DOHH2 (cell line): ENCODE measurements around the gene MVB12B.

Experiments
- H3F3A ChIP-seq: fragments of 200-600 bp; sonication (generic), shearing (Covaris generic); 2 replicates; pipeline ENCODE4 v1.6.0; 2016; ENCODE audit warnings: antibody characterized with exemption, mild to moderate bottlenecking; ENCODE audit not compliant: control insufficient read depth, insufficient read depth
- H3K27ac ChIP-seq: fragments of 200-600 bp; sonication (generic); 2 replicates; pipeline ENCODE4 v1.5.1; 2014; ENCODE audit warnings: low read depth, mild to moderate bottlenecking, low read length, moderate library complexity
- H3K27me3 ChIP-seq: fragments of 200-600 bp; sonication (generic); 2 replicates; pipeline ENCODE4 v1.6.1; 2014; ENCODE audit warnings: mild to moderate bottlenecking, low read length, mixed read lengths; ENCODE audit not compliant: control insufficient read depth
- H3K36me3 ChIP-seq: fragments of 200-600 bp; sonication (generic); 2 replicates; pipeline ENCODE4 v1.6.1; 2014; ENCODE audit warnings: mild to moderate bottlenecking, low read length, moderate library complexity, mixed read lengths; ENCODE audit not compliant: control insufficient read depth
- H3K4me1 ChIP-seq: fragments of 200-600 bp; sonication (generic); 2 replicates; pipeline ENCODE4 v1.6.1; 2014; ENCODE audit warnings: mild to moderate bottlenecking, low read length, mixed read lengths; ENCODE audit not compliant: control insufficient read depth
- H3K4me2 ChIP-seq: fragments of 200-600 bp; sonication (generic); 2 replicates; pipeline ENCODE4 v1.6.0; 2014; ENCODE audit warnings: mild to moderate bottlenecking, low read length, moderate library complexity
- H3K4me3 ChIP-seq: fragments of 200-600 bp; sonication (generic); 2 replicates; pipeline ENCODE4 v1.5.1; 2014; ENCODE audit warnings: mild to moderate bottlenecking, low read length, mixed read lengths
- H3K79me2 ChIP-seq: fragments of 200-600 bp; sonication (generic); 2 replicates; pipeline ENCODE4 v1.6.1; 2014; ENCODE audit warnings: mild to moderate bottlenecking, low read length, mixed read lengths; ENCODE audit not compliant: control insufficient read depth
- H3K9me2 ChIP-seq: fragments of 200-600 bp; sonication (generic); replicated peaks from 2 replicates; pipeline ENCODE4 v1.6.1; 2014; ENCODE audit warnings: mild to moderate bottlenecking, low read length, mixed read lengths; ENCODE audit not compliant: control insufficient read depth
- H3K9me3 ChIP-seq: fragments of 200-600 bp; sonication (generic); 2 replicates; pipeline ENCODE4 v1.6.1; 2014; ENCODE audit warnings: antibody characterized with exemption, low read length, mixed read lengths; ENCODE audit not compliant: control insufficient read depth, insufficient read depth
- H4K20me1 ChIP-seq: fragments of 200-600 bp; sonication (generic); 2 replicates; pipeline ENCODE4 v1.6.0; 2014; ENCODE audit warnings: low read depth, mild to moderate bottlenecking, antibody characterized with exemption, low read length, moderate library complexity; ENCODE audit not compliant: control insufficient read depth, insufficient read depth
- CTCF ChIP-seq: fragments of 200-600 bp; sonication (generic); IDR thresholded peaks from one replicate; pipeline ENCODE4 v1.5.1; 2014; ENCODE audit warnings: antibody characterized with exemption, mild to moderate bottlenecking, low read depth, low read length; ENCODE audit not compliant: poor library complexity, severe bottlenecking
- EZH2phosphoT487 ChIP-seq: fragments of 200-600 bp; sonication (generic); IDR thresholded peaks from 2 replicates; pipeline ENCODE4 v1.6.1; 2017; ENCODE audit warnings: borderline replicate concordance, mild to moderate bottlenecking, antibody characterized with exemption, low read length, moderate library complexity, mixed read lengths

The MVB12B gene

GRCh38 chr9:126417684-126418083, 91.1 kb downstream of the MVB12B start:
- no peaks in the 10 kb centered on the region for H3K9me2 ChIP-seq
- H3K79me2 ChIP-seq = no peaks in the 10 kb centered on the region
- no peaks in the 10 kb centered on the region for H4K20me1 ChIP-seq
- H3K27ac ChIP-seq = no peak overlapping the region
- TF ChIP-seq CTCF = no peak
- TF ChIP-seq EZH2phosphoT487 = no peak
- H3K4me1 ChIP-seq = peaks cover 11% of the 10 kb centered on the region
- peaks cover 7% of the 10 kb centered on the region; the same call in 1 of the 2 replicates for H3K27me3 ChIP-seq
- H3K9me3 ChIP-seq = no peaks in the 10 kb centered on the region
- no peaks in the 10 kb centered on the region for H3F3A ChIP-seq
- no peak overlapping the region for H3K4me3 ChIP-seq
- no peak overlapping the region for H3K4me2 ChIP-seq
- no peaks in the 10 kb centered on the region for H3K36me3 ChIP-seq

DNA sequence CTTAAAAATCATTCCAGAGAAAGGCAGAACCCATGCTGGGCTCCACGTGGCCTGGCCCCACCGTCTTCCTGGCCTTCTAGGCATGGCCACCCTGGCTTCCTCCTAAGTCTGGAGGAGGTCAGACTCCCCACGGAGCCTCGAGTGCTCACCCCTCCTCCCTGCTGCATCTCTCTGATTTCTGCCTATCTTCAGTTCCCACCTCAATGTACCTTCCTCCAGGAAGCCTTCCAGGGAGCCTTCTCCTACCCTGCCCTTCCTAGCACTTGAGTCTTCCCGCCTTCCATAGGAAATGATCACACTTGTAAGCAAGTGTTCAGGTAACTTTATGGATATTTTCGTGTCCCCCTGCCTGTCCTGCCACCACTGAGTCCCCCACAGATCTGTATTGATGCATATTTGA, 92.0 kb downstream of the MVB12B start:
- Histone ChIP-seq H3F3A (no peaks in the 10 kb centered on the region), H3K36me3 (no peaks in the 10 kb centered on the region), H3K27ac (no peak overlapping the region), H4K20me1 (no peaks in the 10 kb centered on the region), H3K9me3 (no peaks in the 10 kb centered on the region), H3K4me1 (peaks cover 2% of the 10 kb centered on the region), H3K27me3 (peaks cover 4% of the 10 kb centered on the region; the same call in 1 of the 2 replicates), H3K4me2 (no peak overlapping the region), H3K9me2 (no peaks in the 10 kb centered on the region), H3K79me2 (no peaks in the 10 kb centered on the region), H3K4me3 (no peak overlapping the region)
- TF ChIP-seq CTCF (no peak), EZH2phosphoT487 (no peak)

DNA sequence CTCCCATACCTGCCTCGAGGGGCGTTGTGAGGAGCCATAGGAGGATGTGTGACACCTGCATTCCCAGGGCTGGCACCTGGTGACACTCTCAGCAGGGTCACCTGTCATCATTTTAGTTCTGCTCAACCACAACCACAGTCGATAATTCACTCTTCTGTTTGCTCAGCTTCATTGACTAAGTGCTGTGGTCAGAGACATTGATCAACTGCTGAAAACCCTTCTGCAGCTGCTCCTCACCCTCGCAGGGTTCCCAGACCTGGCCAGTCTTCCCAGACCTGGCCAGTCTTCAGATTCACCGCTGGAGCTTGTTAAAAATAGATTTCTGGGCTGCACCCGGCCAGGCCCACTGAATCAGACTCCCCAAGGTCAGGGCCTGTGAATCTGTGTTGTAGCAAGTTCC, 92.8 kb downstream of the MVB12B start:
- Histone ChIP-seq H3K27ac (no peak overlapping the region), H3K9me2 (no peaks in the 10 kb centered on the region), H3K36me3 (no peaks in the 10 kb centered on the region), H3K79me2 (no peaks in the 10 kb centered on the region), H3K9me3 (no peaks in the 10 kb centered on the region), H3F3A (no peaks in the 10 kb centered on the region), H3K4me2 (no peak overlapping the region), H4K20me1 (no peaks in the 10 kb centered on the region), H3K4me3 (no peak overlapping the region), H3K4me1 (no peaks in the 10 kb centered on the region), H3K27me3 (peaks cover 5% of the 10 kb centered on the region; the same call in 1 of the 2 replicates)
- no peak for TF ChIP-seq CTCF

- peaks cover 9% of the 10 kb centered on the region; the same call in 1 of the 2 replicates for H3K27me3 ChIP-seq
Observed at GRCh38 chr9:126420135-126420534, 93.5 kb downstream of the MVB12B start.

More at GRCh38 chr9:126420135-126420534, 93.5 kb downstream of the MVB12B start:
- no peaks in the 10 kb centered on the region for H3K79me2 ChIP-seq
- H3K9me3 ChIP-seq = no peaks in the 10 kb centered on the region
- no peak overlapping the region for H3K4me2 ChIP-seq
- no peaks in the 10 kb centered on the region for H4K20me1 ChIP-seq
- H3K4me3 ChIP-seq = no peak overlapping the region
- H3K27ac ChIP-seq = no peak overlapping the region
- H3F3A ChIP-seq = no peaks in the 10 kb centered on the region
- no peaks in the 10 kb centered on the region for H3K9me2 ChIP-seq
- no peaks in the 10 kb centered on the region for H3K36me3 ChIP-seq
- H3K4me1 ChIP-seq = no peaks in the 10 kb centered on the region
- no peak for TF ChIP-seq EZH2phosphoT487
- TF ChIP-seq CTCF = no peak
